Peyer's patch (tissue), 4 donors: ENCODE results near the gene SMG6.

Experiments used
- CTCF ChIP-seq, 6 experiments: fragments of 450-650 bp in 4 of 6; fragments of 200-600 bp in 2 of 6; sonication (generic) in 1 of 6; IDR thresholded peaks; one replicate each; pipeline ENCODE4 v1.5.1; 2017 to 2019; ENCODE audit warnings: antibody characterized with exemption in 6 of 6, mild to moderate bottlenecking in 3 of 6, moderate library complexity in 1 of 6
- POLR2A ChIP-seq, 2 donors: fragments of 450-650 bp; IDR thresholded peaks; one replicate each; pipeline ENCODE4 v1.5.1; 2017; ENCODE audit warnings: antibody characterized with exemption in 2 of 2, mild to moderate bottlenecking in 2 of 2, moderate library complexity in 2 of 2

DNA sequence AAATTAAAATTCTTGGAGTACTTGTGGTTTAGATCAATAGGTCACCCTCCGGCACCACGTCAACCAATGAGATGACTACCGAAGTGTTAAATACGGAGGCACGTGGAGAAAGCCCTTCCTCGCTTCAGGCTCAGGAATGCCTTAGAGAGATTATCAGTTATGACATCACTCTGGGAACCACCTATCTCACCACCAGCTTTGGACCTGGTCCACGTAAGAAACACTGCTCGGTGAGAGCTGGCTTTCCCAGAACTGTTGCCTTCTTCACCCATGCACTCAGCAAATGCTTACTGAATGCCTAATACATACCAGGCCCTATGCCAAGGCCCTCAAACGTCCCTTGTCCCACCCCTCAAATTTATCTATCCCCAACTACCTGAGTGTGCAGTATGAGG lies 71.3 kb downstream of the SMG6 start:
- no peak for TF ChIP-seq CTCF (IDR thresholded peaks at IDR 0.05)
- no peak for TF ChIP-seq POLR2A (IDR thresholded peaks at IDR 0.05)
